ENCODE measurements around the gene SDK1.

SDK1 gene

DNA sequence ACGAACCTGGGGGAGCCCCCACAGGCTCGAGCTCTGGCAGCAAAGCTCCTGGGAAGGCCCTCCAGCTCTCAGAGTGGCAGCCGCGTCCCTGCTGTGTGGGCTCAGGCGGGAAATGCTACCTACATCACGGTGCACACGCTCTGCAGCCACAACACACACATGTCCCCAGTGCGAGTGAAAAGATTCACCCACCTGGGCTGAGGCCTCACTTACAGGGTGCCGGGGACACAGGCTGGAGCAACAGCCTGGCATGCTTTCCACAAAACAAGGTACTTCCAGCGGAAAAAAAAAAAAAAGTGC, 970.6 kb downstream of the SDK1 start:
- no peak for DNase-seq (ENCODE audit: low read depth, low spot score)
- TF ChIP-seq, protein P1, sequence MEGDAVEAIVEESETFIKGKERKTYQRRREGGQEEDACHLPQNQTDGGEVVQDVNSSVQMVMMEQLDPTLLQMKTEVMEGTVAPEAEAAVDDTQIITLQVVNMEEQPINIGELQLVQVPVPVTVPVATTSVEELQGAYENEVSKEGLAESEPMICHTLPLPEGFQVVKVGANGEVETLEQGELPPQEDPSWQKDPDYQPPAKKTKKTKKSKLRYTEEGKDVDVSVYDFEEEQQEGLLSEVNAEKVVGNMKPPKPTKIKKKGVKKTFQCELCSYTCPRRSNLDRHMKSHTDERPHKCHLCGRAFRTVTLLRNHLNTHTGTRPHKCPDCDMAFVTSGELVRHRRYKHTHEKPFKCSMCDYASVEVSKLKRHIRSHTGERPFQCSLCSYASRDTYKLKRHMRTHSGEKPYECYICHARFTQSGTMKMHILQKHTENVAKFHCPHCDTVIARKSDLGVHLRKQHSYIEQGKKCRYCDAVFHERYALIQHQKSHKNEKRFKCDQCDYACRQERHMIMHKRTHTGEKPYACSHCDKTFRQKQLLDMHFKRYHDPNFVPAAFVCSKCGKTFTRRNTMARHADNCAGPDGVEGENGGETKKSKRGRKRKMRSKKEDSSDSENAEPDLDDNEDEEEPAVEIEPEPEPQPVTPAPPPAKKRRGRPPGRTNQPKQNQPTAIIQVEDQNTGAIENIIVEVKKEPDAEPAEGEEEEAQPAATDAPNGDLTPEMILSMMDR (IDR thresholded peaks at IDR 0.05; ENCODE audit: low read depth, low read length), result no peak
- no peak overlapping the region for H3K4me3 ChIP-seq (ENCODE audit: low read depth, low read length)
- in situ Hi-C loops (cut with HindIII; ENCODE audit: low sequenced_read_pairs), result no loop called here

DNA sequence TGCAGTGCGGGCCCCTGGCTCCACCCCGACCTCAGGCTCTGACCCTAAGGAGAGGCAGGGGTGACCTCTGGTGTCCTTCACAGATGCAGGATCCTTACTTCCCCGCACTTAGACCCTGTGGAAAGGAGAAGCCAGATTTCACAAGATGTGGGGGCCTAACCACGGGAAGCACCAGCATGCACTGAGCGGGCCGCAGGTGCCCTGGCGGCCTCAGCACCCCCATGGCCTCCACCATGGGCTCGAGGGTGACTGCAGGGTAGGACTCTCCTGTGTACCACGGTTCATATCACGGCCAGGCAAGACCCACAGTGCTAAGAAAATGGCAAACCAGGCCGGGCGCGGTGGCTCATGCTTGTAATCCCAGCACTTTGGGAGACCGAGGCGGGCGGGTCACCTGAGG, 971.1 kb downstream of the SDK1 start:
- no peak for DNase-seq (ENCODE audit: low read depth, low spot score)
- TF ChIP-seq, protein P1 (IDR thresholded peaks at IDR 0.05; ENCODE audit: low read depth, low read length), result no peak
- in situ Hi-C loops (cut with HindIII; ENCODE audit: low sequenced_read_pairs), result no loop called here
- H3K4me3 ChIP-seq (ENCODE audit: low read depth, low read length), result no peak overlapping the region

DNA sequence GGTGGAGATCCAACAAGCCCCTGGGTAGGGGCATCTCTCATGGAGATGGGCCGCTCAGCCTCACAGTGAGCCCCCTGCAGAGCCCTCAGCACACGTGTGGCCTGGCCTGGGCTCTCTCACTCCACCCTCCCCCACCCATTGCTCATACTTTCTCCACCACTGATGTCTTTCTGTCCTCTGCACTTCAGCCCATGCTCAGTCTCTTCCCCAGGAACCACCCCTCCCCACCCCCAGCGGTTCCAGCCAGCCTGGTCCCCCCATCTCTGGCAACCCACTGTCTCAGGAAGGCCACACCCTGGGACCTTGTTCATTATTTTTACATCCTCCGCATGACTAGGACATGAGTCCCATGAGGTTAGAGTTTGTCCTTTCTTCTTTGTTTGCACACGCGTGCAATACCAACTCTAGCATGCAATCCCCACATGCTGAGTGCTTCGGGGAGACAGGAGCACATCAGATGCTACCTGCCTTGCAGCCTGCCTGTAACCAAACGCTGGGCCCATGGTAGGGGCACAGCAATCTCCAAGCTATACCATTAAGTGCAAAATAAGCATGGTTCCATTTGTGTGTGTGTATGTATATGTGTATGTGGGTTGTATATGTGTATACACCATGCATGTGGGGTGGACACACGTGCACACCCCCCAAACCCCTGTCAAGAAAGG, 972.6 kb downstream of the SDK1 start:
- TF ChIP-seq, protein P1 (IDR thresholded peaks at IDR 0.05; ENCODE audit: low read depth, low read length), result no peak
- in situ Hi-C loops (cut with HindIII; ENCODE audit: low sequenced_read_pairs), result no loop called here
- no peak for DNase-seq (ENCODE audit: low read depth, low spot score)
- H3K4me3 ChIP-seq (ENCODE audit: low read depth, low read length), result no peak overlapping the region

DNA sequence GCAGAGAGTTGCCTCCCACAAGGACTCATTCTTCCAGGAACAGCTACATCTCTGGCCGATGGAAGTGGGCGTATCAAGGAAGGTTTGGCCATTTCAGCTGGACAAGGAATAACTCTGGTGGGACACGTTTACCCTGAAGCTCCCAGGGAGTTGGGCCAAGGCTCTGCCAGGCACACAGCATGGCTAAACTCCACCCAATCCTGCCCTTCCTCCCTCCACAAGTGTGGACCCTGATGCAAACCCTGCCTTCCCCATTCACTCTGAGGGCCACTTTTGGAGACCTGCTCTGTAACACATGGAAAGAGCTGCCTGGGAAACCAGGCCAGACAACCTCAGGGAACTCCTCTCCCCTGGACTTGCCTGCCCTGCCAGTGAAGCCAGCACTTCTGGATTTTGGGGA, 973.2 kb downstream of the SDK1 start:
- H3K4me3 ChIP-seq (ENCODE audit: low read depth, low read length), result no peak overlapping the region
- in situ Hi-C loops (cut with HindIII; ENCODE audit: low sequenced_read_pairs), result no loop called here
- DNase-seq (ENCODE audit: low read depth, low spot score), result no peak
- TF ChIP-seq, protein P1 (IDR thresholded peaks at IDR 0.05; ENCODE audit: low read depth, low read length), result no peak

DNA sequence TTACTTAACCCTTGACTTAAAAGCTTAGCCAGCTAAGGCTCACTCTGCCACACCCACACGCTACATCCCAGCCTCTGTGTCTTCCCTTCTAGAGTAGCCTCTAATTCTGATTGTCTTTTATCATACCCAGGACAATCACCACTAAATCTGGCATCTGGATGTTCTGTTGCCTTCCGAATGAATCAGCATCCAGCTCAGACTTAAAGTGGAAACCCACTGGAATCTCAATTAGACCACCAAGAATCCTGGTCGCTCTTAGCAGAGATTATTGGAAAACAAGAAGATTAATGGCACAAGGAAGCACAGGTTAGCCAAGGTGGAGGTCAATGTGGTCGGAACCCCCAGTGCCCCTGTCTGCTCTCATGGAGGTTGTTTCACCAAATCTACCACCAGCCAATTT, 976.9 kb downstream of the SDK1 start:
- no peak overlapping the region for H3K4me3 ChIP-seq (ENCODE audit: low read depth, low read length)
- TF ChIP-seq, protein P1 (IDR thresholded peaks at IDR 0.05; ENCODE audit: low read depth, low read length), result no peak
- no peak for DNase-seq (ENCODE audit: low read depth, low spot score)
- in situ Hi-C loops (cut with HindIII; ENCODE audit: low sequenced_read_pairs), result no loop called here

DNA sequence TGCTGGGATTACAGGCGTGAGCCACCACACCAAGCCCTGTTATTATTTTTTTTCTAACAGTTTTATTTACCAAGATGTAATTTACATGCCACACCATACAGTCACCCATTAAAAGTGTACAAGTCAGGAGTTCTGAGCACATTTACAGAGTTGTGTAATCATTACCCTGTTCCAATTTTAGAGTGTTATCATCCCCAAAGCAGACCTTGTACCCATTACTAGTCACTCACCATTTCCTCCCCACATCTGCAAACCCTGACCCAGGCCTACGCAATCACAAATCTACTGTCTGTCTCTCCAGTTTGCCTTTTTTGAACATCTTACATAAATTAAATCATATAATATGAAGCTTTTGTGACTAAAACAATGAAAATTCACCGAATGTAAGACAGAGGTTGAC, 978.2 kb downstream of the SDK1 start:
- no peak overlapping the region for H3K4me3 ChIP-seq (ENCODE audit: low read depth, low read length)
- TF ChIP-seq, protein P1 (IDR thresholded peaks at IDR 0.05; ENCODE audit: low read depth, low read length), result no peak
- in situ Hi-C loops (cut with HindIII; ENCODE audit: low sequenced_read_pairs), result no loop called here
- DNase-seq (ENCODE audit: low read depth, low spot score), result no peak

All from astrocyte of the spinal cord (primary cell).